GM19238 (cell line): Measurements from ENCODE around the gene SAMD1.

Experiments used
- DNase-seq: peaks from one replicate; pipeline ENCODE4 v3.0.0; 2011; ENCODE audit warnings: low spot score; ENCODE audit not compliant: insufficient read length

Gene SAMD1

GRCh38 chr19:14089662-14090508, 666 bp downstream of the SAMD1 start:
- DNase-seq: peak; percentile 69

- DNase-seq: no peak
Measured at GRCh38 chr19:14089412-14089661, 1.2 kb downstream of the SAMD1 start.

GRCh38 chr19:14088634-14089411, 1.7 kb downstream of the SAMD1 start:
- no peak for DNase-seq

- DNase-seq: no peak
Measured at GRCh38 chr19:14086098-14086497, 4.5 kb downstream of the SAMD1 start.

GRCh38 chr19:14085309-14085995, 5.1 kb downstream of the SAMD1 start, which contains the start of gene C19orf67:
Gene C19orf67 (minus strand): TSS chr19:14085783. CDS start chr19:14085627, 156 bp downstream.
- DNase-seq: no peak

GRCh38 chr19:14082675-14082960, 7.9 kb downstream of the SAMD1 start:
- DNase-seq: no peak

GRCh38 chr19:14081797-14082674, 8.5 kb downstream of the SAMD1 start:
- DNase-seq: no peak

GRCh38 chr19:14080887-14081796, 9.4 kb downstream of the SAMD1 start:
- DNase-seq: peak; percentile 99

- no peak for DNase-seq
Measured at GRCh38 chr19:14078411-14078810, 12.1 kb downstream of the SAMD1 start.

- DNase-seq: no peak
Measured at GRCh38 chr19:14073925-14074838, 16.4 kb downstream of the SAMD1 start.

GRCh38 chr19:14073261-14073924, 17.2 kb downstream of the SAMD1 start:
- peak; percentile 74 for DNase-seq

GRCh38 chr19:14072535-14073260, 17.9 kb downstream of the SAMD1 start, which contains the start of gene MISP3:
Gene MISP3 (plus strand): TSS chr19:14072786. CDS start chr19:14073310, 524 bp downstream.
- no peak for DNase-seq

GRCh38 chr19:14070268-14071050, 20.1 kb downstream of the SAMD1 start:
- no peak for DNase-seq

GRCh38 chr19:14066134-14066533, 24.4 kb downstream of the SAMD1 start:
- no peak for DNase-seq

- DNase-seq: no peak
Measured at GRCh38 chr19:14063105-14063504, 27.4 kb downstream of the SAMD1 start.

GRCh38 chr19:14062558-14062855, 28.0 kb downstream of the SAMD1 start:
- no peak for DNase-seq
